AG04450 (cell line): ENCODE data around the gene SLC11A1. TPM values are rescaled to one million over a fixed set of nuclear protein-coding genes. Genes with fewer than 3 reads are reported as not detected.

ENCODE experiments used
- CTCF ChIA-PET: fragments of 300-600, 350-600 bp; formaldehyde crosslinking; extraction: SDS; loops from one replicate; lab custom pipeline; 2022; ENCODE audit warnings: antibody characterized with exemption, inconsistent platforms; lab: Charles Lee
- POLR2A ChIA-PET: fragments of 350-600 bp; formaldehyde crosslinking; extraction: SDS; loops from one replicate; lab custom pipeline; 2021; ENCODE audit warnings: antibody characterized with exemption, inconsistent platforms; lab: Yijun Ruan, JAX
- DNase-seq: peaks from one replicate; pipeline ENCODE4 v3.0.0-alpha.2; 2011; ENCODE audit warnings: low read depth, low spot score
- H3K27ac ChIP-seq: one replicate; pipeline ENCODE4 v1.5.1; 2012; ENCODE audit warnings: low read depth, low read length, control low read depth
- H3K27me3 ChIP-seq: one replicate; pipeline ENCODE4 v1.6.0; 2012; ENCODE audit warnings: low read length; ENCODE audit not compliant: control insufficient read depth, insufficient read depth
- H3K4me3 ChIP-seq: 2 replicates; pipeline ENCODE4 v1.5.1; 2011; ENCODE audit warnings: mild to moderate bottlenecking, low read depth, low read length, control low read depth
- H3K9me3 ChIP-seq: 2 replicates; pipeline ENCODE4 v1.5.1; 2012; ENCODE audit warnings: low read length; ENCODE audit not compliant: control insufficient read depth, insufficient read depth
- polyA plus RNA-seq: library from polyadenylated mRNA; depleted of rRNA; stranded (reverse); fragments of >200 nt; gene quantifications from 2 replicates; pipeline ENCODE4 v1.2.3, GENCODE V29; 2011
- TF ChIP-seq, protein P1 (sequence below): IDR thresholded peaks from 2 replicates; pipeline ENCODE4 v1.5.1; 2011; ENCODE audit warnings: low read depth, low read length, control low read depth, inconsistent platforms

The SLC11A1 gene
- polyA plus RNA-seq, 1 experiment, result not detected

DNA sequence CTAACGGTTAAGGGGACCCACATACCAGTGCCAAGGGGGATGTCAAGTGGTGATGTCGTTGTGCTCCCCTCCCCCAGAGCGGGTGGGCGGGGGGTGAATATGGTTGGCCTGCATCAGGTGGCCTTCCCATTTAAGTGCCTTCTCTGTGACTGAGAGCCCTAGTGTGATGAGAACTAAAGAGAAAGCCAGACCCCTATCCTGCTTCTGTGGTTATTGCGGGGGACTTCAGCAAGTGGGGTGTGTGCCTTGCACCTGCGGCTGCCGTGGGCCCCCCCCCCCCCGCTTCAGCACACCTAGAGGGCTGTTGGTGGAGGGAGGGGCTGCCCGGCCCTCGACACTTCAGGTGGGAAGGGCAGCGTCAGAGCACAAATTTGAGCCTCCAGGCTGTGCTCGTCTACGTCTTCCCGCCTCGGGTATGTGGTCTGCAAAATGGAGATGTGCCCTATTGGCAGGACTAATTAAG, 23.7 kb downstream of the SLC11A1 start:
- DNase-seq, result no peak
- ChIA-PET CTCF (interaction anchor here (0.6 to 1.2 kb wide), 5 partner anchors 10 to 402 kb away, joined by 3 to 9 read pairs (median 3); partner anchors contain the start of gene TMBIM1), POLR2A (interaction anchor here (0.7 to 1.2 kb wide), 3 partner anchors 10 to 288 kb away, joined by 3 to 4 read pairs (median 4); no protein-coding TSS in a partner anchor)
- TF ChIP-seq, protein P1, sequence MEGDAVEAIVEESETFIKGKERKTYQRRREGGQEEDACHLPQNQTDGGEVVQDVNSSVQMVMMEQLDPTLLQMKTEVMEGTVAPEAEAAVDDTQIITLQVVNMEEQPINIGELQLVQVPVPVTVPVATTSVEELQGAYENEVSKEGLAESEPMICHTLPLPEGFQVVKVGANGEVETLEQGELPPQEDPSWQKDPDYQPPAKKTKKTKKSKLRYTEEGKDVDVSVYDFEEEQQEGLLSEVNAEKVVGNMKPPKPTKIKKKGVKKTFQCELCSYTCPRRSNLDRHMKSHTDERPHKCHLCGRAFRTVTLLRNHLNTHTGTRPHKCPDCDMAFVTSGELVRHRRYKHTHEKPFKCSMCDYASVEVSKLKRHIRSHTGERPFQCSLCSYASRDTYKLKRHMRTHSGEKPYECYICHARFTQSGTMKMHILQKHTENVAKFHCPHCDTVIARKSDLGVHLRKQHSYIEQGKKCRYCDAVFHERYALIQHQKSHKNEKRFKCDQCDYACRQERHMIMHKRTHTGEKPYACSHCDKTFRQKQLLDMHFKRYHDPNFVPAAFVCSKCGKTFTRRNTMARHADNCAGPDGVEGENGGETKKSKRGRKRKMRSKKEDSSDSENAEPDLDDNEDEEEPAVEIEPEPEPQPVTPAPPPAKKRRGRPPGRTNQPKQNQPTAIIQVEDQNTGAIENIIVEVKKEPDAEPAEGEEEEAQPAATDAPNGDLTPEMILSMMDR, result no peak
- Histone ChIP-seq H3K27me3 (no peaks in the 10 kb centered on the region), H3K4me3 (peak overlapping the region; percentile 47), H3K27ac (peak overlapping the region; percentile 40), H3K9me3 (no peaks in the 10 kb centered on the region)

DNA sequence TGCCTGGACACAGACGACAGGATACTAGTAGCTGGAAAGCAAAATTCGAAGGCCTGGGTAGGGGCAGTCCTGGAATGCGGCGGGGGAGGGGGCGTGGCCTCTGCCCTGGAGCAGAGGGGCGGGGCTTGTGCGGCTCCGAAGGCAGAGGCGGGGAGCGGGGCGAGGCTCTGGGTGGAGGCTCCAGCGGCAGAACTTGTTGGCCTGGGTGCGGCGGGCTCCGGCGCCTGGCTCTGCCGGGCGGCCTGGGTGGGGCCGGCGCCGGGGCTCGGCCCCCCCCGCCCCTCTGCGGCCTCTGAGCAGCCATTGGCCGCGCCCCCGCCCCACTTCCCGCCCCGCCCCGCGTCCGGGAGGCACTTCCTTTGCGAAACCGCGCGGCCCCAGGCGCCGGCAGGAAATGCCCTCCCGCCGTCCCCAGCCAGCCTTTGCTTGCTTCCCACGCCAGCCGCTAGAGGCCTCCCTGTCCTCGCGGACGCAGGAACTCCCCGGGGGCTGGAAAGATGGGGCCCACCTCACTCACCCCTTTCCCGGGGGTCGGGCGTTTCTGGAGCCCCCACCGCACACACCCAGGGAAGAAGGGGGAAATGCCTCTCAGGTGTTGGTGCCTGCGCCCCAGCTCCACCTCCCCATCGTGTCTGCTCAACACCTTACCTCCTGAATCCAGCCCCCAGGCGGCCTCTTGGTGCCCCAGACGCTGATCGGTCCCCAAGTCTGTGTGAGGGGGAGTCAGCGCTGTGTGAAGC, 24.3 kb downstream of the SLC11A1 start:
- CTCF ChIA-PET, result interaction anchor here (0.7 to 1.4 kb wide), 5 partner anchors 10 to 403 kb away, joined by 3 to 9 read pairs (median 5); no protein-coding TSS in a partner anchor
- Histone ChIP-seq H3K4me3 (peak overlapping the region; percentile 59), H3K9me3 (no peaks in the 10 kb centered on the region), H3K27ac (peak overlapping the region; percentile 75), H3K27me3 (no peaks in the 10 kb centered on the region)
- TF ChIP-seq, protein P1, result peak; percentile 76
- POLR2A ChIA-PET, result interaction anchor here (0.7 to 1.2 kb wide), 3 partner anchors 10 to 288 kb away, joined by 3 to 4 read pairs (median 4); no protein-coding TSS in a partner anchor
- peak; percentile 80 for DNase-seq

DNA sequence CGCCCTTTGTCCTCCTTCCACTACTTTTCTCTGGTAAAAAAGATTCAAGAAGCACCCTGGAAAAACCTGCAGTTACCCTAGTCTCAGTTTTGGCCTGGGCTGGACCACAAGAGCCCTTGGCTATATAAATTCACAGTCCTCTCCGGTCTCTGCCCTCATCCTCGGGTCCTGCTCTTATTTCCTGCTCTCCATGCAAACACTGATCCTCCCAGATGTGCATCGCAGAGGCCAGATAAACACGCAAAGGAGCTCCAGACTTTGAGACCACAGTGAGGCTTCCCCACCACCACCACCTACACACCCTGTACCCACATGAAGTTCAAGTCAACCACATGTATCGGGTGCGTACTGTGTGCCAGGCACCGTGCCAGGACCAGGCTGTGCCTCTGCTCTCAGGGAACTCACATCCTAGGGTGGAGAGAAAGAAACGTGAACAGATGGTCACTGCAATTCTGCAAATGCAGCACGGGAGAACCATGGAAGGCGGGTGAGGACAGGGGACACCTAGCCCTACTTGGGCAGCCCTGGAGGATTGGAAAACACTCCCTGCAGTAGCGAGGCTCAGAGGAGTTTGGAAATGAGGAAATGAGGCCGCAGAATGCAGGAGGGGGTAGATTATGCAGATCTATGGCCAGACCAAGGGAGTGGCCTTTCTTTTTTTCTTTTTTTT, 25.0 kb downstream of the SLC11A1 start:
- DNase-seq, result no peak
- H3K9me3 ChIP-seq, result no peaks in the 10 kb centered on the region
- ChIA-PET POLR2A (interaction anchor here (0.9 kb wide), 1 partner anchor 37 kb away, joined by 3 read pairs; no protein-coding TSS in a partner anchor), CTCF (interaction anchor here (0.7 to 1.4 kb wide), 4 partner anchors 11 to 59 kb away, joined by 3 to 6 read pairs (median 4); no protein-coding TSS in a partner anchor)
- TF ChIP-seq, protein P1, result no peak
- H3K27ac ChIP-seq, result peak overlapping the region; percentile 75
- H3K4me3 ChIP-seq, result peak overlapping the region; percentile 59
- no peaks in the 10 kb centered on the region for H3K27me3 ChIP-seq

DNA sequence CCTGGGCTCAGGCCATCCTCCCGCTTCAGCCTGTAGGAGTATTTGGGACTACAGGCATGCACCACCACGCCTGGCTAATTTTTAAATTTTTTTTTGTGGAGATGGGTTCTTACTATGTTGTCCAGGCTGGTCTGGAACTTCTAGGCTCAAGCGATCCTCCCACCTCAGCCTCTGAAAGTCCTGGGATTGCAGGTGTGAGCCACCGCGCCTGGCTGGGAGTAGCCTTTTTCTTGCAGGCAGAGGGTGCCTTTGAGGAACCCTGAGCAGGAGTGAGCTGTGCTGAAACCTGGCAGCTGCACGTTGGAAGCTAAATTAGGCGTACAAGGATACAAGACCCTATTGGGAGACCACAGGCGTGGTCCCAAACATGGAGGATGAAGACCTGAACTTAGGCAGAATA, 25.6 kb downstream of the SLC11A1 start:
- Histone ChIP-seq H3K27ac (no peak overlapping the region), H3K27me3 (no peaks in the 10 kb centered on the region), H3K9me3 (no peaks in the 10 kb centered on the region), H3K4me3 (no peak overlapping the region)
- TF ChIP-seq, protein P1, result no peak
- CTCF ChIA-PET, result interaction anchor here (1.4 kb wide), 2 partner anchors 12 to 59 kb away, joined by 3 to 6 read pairs; no protein-coding TSS in a partner anchor
- POLR2A ChIA-PET, result interaction anchor here (0.9 kb wide), 1 partner anchor 36 kb away, joined by 3 read pairs; no protein-coding TSS in a partner anchor
- no peak for DNase-seq
